ENCODE measurements around the gene PTPN3. TPM values are rescaled to one million over a fixed set of nuclear protein-coding genes. Genes with fewer than 3 reads are reported as not detected.
A peak's percentile ranks its signal among the peaks of the same experiment; 100 is the strongest.

Gene PTPN3
- total RNA-seq, 1 donor from 2014 or later, result 0.62 TPM

- peaks cover 12% of the 10 kb centered on the region for H3K4me1 Mint-ChIP-seq (ENCODE audit: unreplicated experiment)
- peaks cover 11% of the 10 kb centered on the region for H3K36me3 Mint-ChIP-seq (ENCODE audit: low read depth, unreplicated experiment)
- DNase-seq (ENCODE audit: low spot score), result no peak
- H3K4me3 Mint-ChIP-seq (ENCODE audit: unreplicated experiment), result peak overlapping the region; percentile 85
- peaks cover 29% of the 10 kb centered on the region for H3K27me3 Mint-ChIP-seq (ENCODE audit: unreplicated experiment)
- H3K27ac Mint-ChIP-seq (ENCODE audit: unreplicated experiment), result no peak overlapping the region
- no peak for TF ChIP-seq CTCF (IDR thresholded peaks at IDR 0.05; ENCODE audit: unreplicated experiment)
- H3K9me3 Mint-ChIP-seq (ENCODE audit: unreplicated experiment), result no peaks in the 10 kb centered on the region
Measured at GRCh38 chr9:109499093-109499630, 1.1 kb upstream of the PTPN3 start.

DNA sequence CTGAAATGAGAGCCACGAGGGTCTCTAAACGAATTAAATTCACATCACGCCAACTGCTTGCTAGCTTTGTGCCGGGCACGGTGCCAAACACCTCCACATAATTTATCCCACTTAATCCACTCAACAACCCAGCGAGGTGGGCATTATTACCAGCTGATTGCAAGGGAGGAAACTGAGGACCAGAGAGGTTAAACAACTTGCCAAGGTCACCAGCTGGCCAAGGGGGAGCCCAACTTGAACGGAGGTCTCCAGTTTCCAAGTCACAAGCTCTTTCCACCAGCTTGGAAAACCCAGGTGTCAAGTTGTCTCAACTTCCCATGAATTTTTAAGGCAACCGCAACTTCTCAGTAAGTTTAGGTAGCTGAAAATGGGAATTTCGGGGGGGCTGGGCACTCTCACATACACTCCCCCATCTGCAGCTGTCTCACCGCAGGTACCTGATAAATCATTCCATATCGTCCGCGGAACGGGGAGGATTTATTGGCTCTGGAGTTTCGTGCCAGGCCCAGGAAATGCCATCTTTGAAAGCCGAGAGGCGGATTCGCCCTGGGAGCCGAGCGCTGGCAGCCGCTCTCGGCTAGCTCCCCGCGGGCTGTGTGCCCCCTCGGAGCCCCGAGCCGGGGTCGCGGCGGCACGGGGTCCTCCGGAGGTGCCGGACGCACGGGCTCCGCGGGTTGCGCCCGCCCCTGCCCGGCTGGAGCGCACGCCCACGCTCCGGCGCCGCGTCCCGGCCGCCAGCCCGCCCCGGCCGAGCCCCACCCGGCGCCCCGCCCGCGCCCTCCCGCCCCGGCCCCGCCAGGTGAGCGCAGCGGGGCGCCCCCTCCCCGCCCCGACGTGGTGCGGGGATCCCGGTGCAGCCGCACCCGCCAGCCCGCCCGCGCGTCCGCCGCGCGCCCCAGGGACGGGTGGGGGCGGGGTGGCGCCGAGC is 617 bp downstream of the PTPN3 start:
- Mint-ChIP-seq H3K27ac (ENCODE audit: unreplicated experiment) (no peak overlapping the region), H3K36me3 (ENCODE audit: low read depth, unreplicated experiment) (peaks cover 11% of the 10 kb centered on the region)

GRCh38 chr9:109496841-109497225 is 1.3 kb downstream of the PTPN3 start:
- DNase-seq (ENCODE audit: low spot score), result no peak
- Mint-ChIP-seq H3K9me3 (ENCODE audit: unreplicated experiment) (no peaks in the 10 kb centered on the region), H3K4me1 (ENCODE audit: unreplicated experiment) (peaks cover 12% of the 10 kb centered on the region), H3K27ac (ENCODE audit: unreplicated experiment) (no peak overlapping the region), H3K27me3 (ENCODE audit: unreplicated experiment) (peaks cover 29% of the 10 kb centered on the region), H3K4me3 (ENCODE audit: unreplicated experiment) (peak overlapping the region; percentile 78), H3K36me3 (ENCODE audit: low read depth, unreplicated experiment) (peaks cover 11% of the 10 kb centered on the region)
- no peak for TF ChIP-seq CTCF (IDR thresholded peaks at IDR 0.05; ENCODE audit: unreplicated experiment)

More for the DNA sequence above, 617 bp downstream of the PTPN3 start:
- DNase-seq (ENCODE audit: low spot score), result no peak
- peak overlapping the region; percentile 78 for H3K4me3 Mint-ChIP-seq (ENCODE audit: unreplicated experiment)
- peaks cover 31% of the 10 kb centered on the region for H3K27me3 Mint-ChIP-seq (ENCODE audit: unreplicated experiment)
- H3K9me3 Mint-ChIP-seq (ENCODE audit: unreplicated experiment), result no peaks in the 10 kb centered on the region
- TF ChIP-seq CTCF (IDR thresholded peaks at IDR 0.05; ENCODE audit: unreplicated experiment), result no peak
- H3K4me1 Mint-ChIP-seq (ENCODE audit: unreplicated experiment), result peaks cover 12% of the 10 kb centered on the region

- peaks cover 11% of the 10 kb centered on the region for H3K36me3 Mint-ChIP-seq (ENCODE audit: low read depth, unreplicated experiment)
- no peak for TF ChIP-seq CTCF (IDR thresholded peaks at IDR 0.05; ENCODE audit: unreplicated experiment)
- peaks cover 25% of the 10 kb centered on the region for H3K27me3 Mint-ChIP-seq (ENCODE audit: unreplicated experiment)
- no peak for DNase-seq (ENCODE audit: low spot score)
- no peak overlapping the region for H3K4me3 Mint-ChIP-seq (ENCODE audit: unreplicated experiment)
- no peak overlapping the region for H3K27ac Mint-ChIP-seq (ENCODE audit: unreplicated experiment)
- peaks cover 12% of the 10 kb centered on the region for H3K4me1 Mint-ChIP-seq (ENCODE audit: unreplicated experiment)
- no peaks in the 10 kb centered on the region for H3K9me3 Mint-ChIP-seq (ENCODE audit: unreplicated experiment)
Measured at GRCh38 chr9:109496218-109496617, 1.9 kb downstream of the PTPN3 start.

DNA sequence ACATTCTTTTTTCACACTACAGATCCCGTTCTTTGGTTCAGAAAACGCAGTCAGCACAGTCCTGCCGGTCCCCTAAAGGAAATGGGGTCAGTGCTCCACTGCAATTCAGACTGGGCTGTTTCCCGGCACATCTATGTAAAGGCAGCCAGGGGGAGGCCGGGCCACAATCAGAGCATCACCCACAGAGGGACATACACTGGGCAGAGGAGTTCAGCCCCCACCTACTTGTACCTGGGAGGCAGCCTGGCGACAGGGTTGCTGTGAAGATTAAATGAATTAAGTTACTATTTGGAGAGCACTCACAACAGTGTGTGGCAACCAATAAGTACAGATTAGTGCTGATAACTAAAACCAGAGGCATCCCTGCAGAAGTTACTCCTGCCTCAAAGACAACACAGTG is 4.5 kb downstream of the PTPN3 start:
- Mint-ChIP-seq H3K27me3 (ENCODE audit: unreplicated experiment) (peaks cover 19% of the 10 kb centered on the region), H3K36me3 (ENCODE audit: low read depth, unreplicated experiment) (peaks cover under 1% of the 10 kb centered on the region), H3K9me3 (ENCODE audit: unreplicated experiment) (no peaks in the 10 kb centered on the region), H3K27ac (ENCODE audit: unreplicated experiment) (no peak overlapping the region), H3K4me1 (ENCODE audit: unreplicated experiment) (peaks cover 7% of the 10 kb centered on the region), H3K4me3 (ENCODE audit: unreplicated experiment) (no peak overlapping the region)
- TF ChIP-seq CTCF (IDR thresholded peaks at IDR 0.05; ENCODE audit: unreplicated experiment), result no peak
- DNase-seq (ENCODE audit: low spot score), result no peak

All from endothelial cell (in vitro differentiated cells).